Small intestine (tissue), 7 donors: Measurements from ENCODE around the gene SLC25A53. TPM values are rescaled to one million over a fixed set of nuclear protein-coding genes. Genes with fewer than 3 reads are reported as not detected.
"Not testable (repeated sequence)": the region's sequence is repeated elsewhere in the genome, so short reads cannot be mapped to it uniquely, and the experiment has no call there.

ENCODE experiments used
- DNase-seq, 2 donors: peaks; one replicate each; pipeline versions ENCODE4 v3.0.0 to v3.0.0-alpha.2; 2013
- FAIRE-seq: peaks from 2 replicates; lab custom pipeline; 2012; peaks lifted over from hg19 to GRCh38; lab: Jason Lieb, UNC
- H3K27ac ChIP-seq, 3 donors: one replicate each; pipeline ENCODE4 v1.5.1; 2013; ENCODE audit warnings: low read length in 2 of 3, mild to moderate bottlenecking in 2 of 3, control low read depth in 1 of 3, inconsistent platforms in 1 of 3, low read depth in 1 of 3, moderate library complexity in 1 of 3
- H3K27me3 ChIP-seq, 3 donors: one replicate each; pipeline ENCODE4 v1.6.1; 2013; ENCODE audit warnings: low read length in 3 of 3, inconsistent platforms in 1 of 3; ENCODE audit not compliant: control insufficient read depth in 3 of 3, insufficient read depth in 3 of 3
- H3K36me3 ChIP-seq, 3 donors: one replicate each; pipeline ENCODE4 v1.6.1; 2013; ENCODE audit warnings: low read length in 3 of 3, inconsistent platforms in 1 of 3, low read depth in 1 of 3, mild to moderate bottlenecking in 1 of 3, moderate library complexity in 1 of 3; ENCODE audit not compliant: control insufficient read depth in 3 of 3, insufficient read depth in 2 of 3
- H3K4me1 ChIP-seq, 3 donors: one replicate each; pipeline ENCODE4 v1.6.1; 2013; ENCODE audit warnings: low read length in 2 of 3, inconsistent platforms in 1 of 3, low read depth in 1 of 3, mild to moderate bottlenecking in 1 of 3, moderate library complexity in 1 of 3; ENCODE audit not compliant: control insufficient read depth in 3 of 3, insufficient read depth in 2 of 3
- H3K4me3 ChIP-seq, 3 donors: one replicate each; pipeline ENCODE4 v1.5.1; 2013; ENCODE audit warnings: low read length in 3 of 3, control low read depth in 1 of 3, inconsistent platforms in 1 of 3, low read depth in 1 of 3, mild to moderate bottlenecking in 1 of 3, moderate library complexity in 1 of 3
- H3K9me3 ChIP-seq, 2 donors: one replicate each; pipeline ENCODE4 v1.6.1; 2013; ENCODE audit warnings: low read depth in 1 of 2, low read length in 1 of 2; ENCODE audit not compliant: control insufficient read depth in 2 of 2, insufficient read depth in 1 of 2
- WGBS, 3 donors: extraction: QIAGEN DNeasy Blood & Tissue Kit; methylation state at CpG; one replicate each; pipeline ENCODE4 v1.1.7; 2013; 5-methylcytosine and 5-hydroxymethylcytosine counted together
- polyA plus RNA-seq, 4 donors: library from polyadenylated mRNA; stranded (reverse) in 3 of 4; unstranded in 1 of 4; fragments of 200-250 nt in 3 of 4; fragments of 120-200 nt in 1 of 4; gene quantifications; one replicate each; pipeline versions ENCODE4 v1.2.1 to v1.2.3, GENCODE V29; 2013
- donor health status: healthy with polysubstance abuse.
- donor health status: control.
- donor health status: control.
- donor health status: Bipolar disorder and iron deficiency.
- donor health status: healthy.

The SLC25A53 gene
- polyA plus RNA-seq, 4 donors = 2.2 to 9.4 (median 7.7) TPM

GRCh38 chrX:104075778-104076445 is 80.9 kb downstream of the SLC25A53 start, which contains the start of gene TMSB15C:
TSS of gene TMSB15C (minus strand) at chrX:104076236.
- not testable (repeated sequence) for H3K4me1 ChIP-seq, H3K36me3 ChIP-seq, DNase-seq, H3K27me3 ChIP-seq, H3K9me3 ChIP-seq, H3K4me3 ChIP-seq, FAIRE-seq, H3K27ac ChIP-seq
- WGBS, 3 donors = no CpG with 5 or more reads among the region's 46 CpGs

DNA sequence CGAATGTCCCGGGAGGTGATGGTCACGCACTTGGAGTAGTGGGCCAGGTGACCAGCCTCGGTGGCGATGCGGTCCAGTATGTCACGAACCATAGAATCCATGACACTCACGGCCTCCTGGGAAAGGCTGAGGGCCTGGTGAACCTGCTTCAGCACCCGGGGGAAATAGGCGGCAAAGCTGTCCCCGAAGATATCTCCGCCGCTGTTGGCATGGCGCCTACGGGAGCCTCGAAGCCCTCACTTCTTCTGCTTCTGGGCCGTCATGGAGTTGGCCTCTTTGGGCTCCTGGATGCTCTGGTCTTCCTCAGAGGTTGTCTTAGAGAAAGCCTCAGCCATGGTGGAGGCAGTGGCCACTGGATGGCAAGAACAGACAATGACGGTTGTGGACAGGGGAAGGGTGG is 94.2 kb downstream of the SLC25A53 start:
- not testable (repeated sequence) for FAIRE-seq, H3K27ac ChIP-seq, DNase-seq, H3K9me3 ChIP-seq, H3K36me3 ChIP-seq, H3K27me3 ChIP-seq, H3K4me1 ChIP-seq, H3K4me3 ChIP-seq
- 96 to 100% (median 97%) methylated on average over 5 to 10 of the region's 18 CpGs for WGBS, 3 donors

DNA sequence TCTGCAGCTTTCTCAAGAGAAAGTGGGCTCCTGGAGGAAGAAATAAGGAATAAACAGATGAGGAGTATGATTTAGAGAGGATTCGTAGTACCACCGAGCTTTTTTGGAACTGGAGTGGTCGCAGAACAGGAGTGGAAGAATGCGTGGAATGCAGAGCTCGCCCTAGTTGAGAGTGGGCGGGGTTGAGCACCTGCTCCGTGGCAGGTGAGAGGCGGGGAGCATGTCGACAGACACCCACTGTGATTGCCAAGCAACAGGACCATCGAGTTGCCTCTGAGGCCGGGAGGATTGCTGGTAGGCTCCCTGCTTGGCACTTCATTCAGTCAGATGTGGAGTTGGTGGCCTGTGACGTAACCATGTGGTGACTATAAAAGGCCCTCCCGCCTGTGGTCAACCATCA is 101.9 kb downstream of the SLC25A53 start:
- H3K9me3 ChIP-seq, H3K27ac ChIP-seq, DNase-seq, H3K27me3 ChIP-seq, FAIRE-seq, H3K4me1 ChIP-seq, H3K36me3 ChIP-seq, H3K4me3 ChIP-seq: not testable (repeated sequence)
- no CpG with 5 or more reads among the region's 13 CpGs for whole genome bisulfite sequencing, 3 donors

Other genes starting within 250 kb of the SLC25A53 start
- gene TMSB15B, start 194.4 kb downstream of the SLC25A53 start, polyA plus RNA-seq = 1 to 10 TPM; 1.8 to 6.8 (median 4.1) TPM
- not detected for gene H2BW1, start 143.3 kb downstream of the SLC25A53 start, polyA plus RNA-seq
- gene H2BW2, start 117.1 kb downstream of the SLC25A53 start, polyA plus RNA-seq = not detected
- 1 to 10 TPM in 1 of 4 donors, under 1 TPM in 1, not detected in 2; 0.54 to 2.9 TPM for gene TMSB15C, start 80.8 kb downstream of the SLC25A53 start, polyA plus RNA-seq
- under 1 TPM in 2 of 4 donors, not detected in 2; 0.70 to 0.93 TPM for gene ZCCHC18, start 44.5 kb downstream of the SLC25A53 start, polyA plus RNA-seq
- 10 to 100 TPM in 2 of 4 donors, 1 to 10 TPM in 2; 4.9 to 21.0 (median 10.3) TPM for gene FAM199X, start 9.4 kb upstream of the SLC25A53 start, polyA plus RNA-seq
- gene ESX1, start 97.9 kb upstream of the SLC25A53 start, polyA plus RNA-seq = not detected